Tibial artery (tissue), 4 donors: ENCODE results near the gene CKS1B.
A peak's percentile ranks its signal among the peaks of the same experiment; 100 is the strongest.

Source experiments
- DNase-seq, 2 donors: peaks; one replicate each; pipeline ENCODE4 v3.0.0-alpha.2; 2019
- H3K27ac ChIP-seq, 2 donors: fragments of 200-600 bp; sonication (generic) in 1 of 2; 1 replicate in 1 of 2; 2 replicates in 1 of 2; pipeline ENCODE4 v1.5.1; 2018 to 2019; ENCODE audit warnings: mild to moderate bottlenecking in 1 of 2
- H3K27me3 ChIP-seq, 2 donors: fragments of 200-600 bp; sonication (generic) in 1 of 2; one replicate each; pipeline versions ENCODE4 v1.5.1 to v1.6.0; 2016 to 2019
- H3K36me3 ChIP-seq, 3 donors: fragments of 200-600 bp; sonication (generic) in 2 of 3; one replicate each; pipeline ENCODE4 v1.5.1; 2016 to 2019; ENCODE audit warnings: mild to moderate bottlenecking in 2 of 3
- H3K4me1 ChIP-seq, 4 donors: fragments of 200-600 bp; sonication (generic) in 2 of 4; 1 replicate in 3 of 4; 2 replicates in 1 of 4; pipeline ENCODE4 v1.5.1; 2016 to 2019
- H3K4me3 ChIP-seq, 2 donors: fragments of 200-600 bp; sonication (generic) in 1 of 2; 1 replicate in 1 of 2; 2 replicates in 1 of 2; pipeline ENCODE4 v1.5.1; 2018 to 2019; ENCODE audit warnings: mild to moderate bottlenecking in 2 of 2
- H3K9me3 ChIP-seq, 3 donors: fragments of 200-600 bp; sonication (generic) in 1 of 3; one replicate each; pipeline ENCODE4 v1.5.1; 2016 to 2019
- CTCF ChIP-seq, 2 experiments: fragments of 200-600 bp in 1 of 2; fragments of 450-650 bp in 1 of 2; IDR thresholded peaks; one replicate each; pipeline ENCODE4 v1.5.1; 2017 to 2019; ENCODE audit warnings: antibody characterized with exemption in 2 of 2, mild to moderate bottlenecking in 1 of 2, moderate library complexity in 1 of 2
- intact Hi-C: fragments of 100-400 bp; cut with DNase I; formaldehyde crosslinking; loops from one replicate; pipeline ENCODE4 v1.15.0; 2023; ENCODE audit warnings: low total_unique reads

The CKS1B gene

GRCh38 chr1:155018617-155019348, 44.3 kb downstream of the CKS1B start:
- DNase-seq = peak in 1 of 2 donors; percentile 59
- peak overlapping the region in 1 of 2 donors; percentile 83 for H3K27ac ChIP-seq
- intact Hi-C loops = loop anchor here (5.0 kb wide), 1 partner anchor 56 kb away; the partner anchor contains the start of gene PYGO2
- no peaks in the 10 kb centered on the region for H3K9me3 ChIP-seq
- H3K4me3 ChIP-seq = no peak overlapping the region
- no peaks in the 10 kb centered on the region for H3K27me3 ChIP-seq
- TF ChIP-seq CTCF (IDR thresholded peaks at IDR 0.05) = no peak
- peaks cover 0 to 29% (median 24%) of the 10 kb centered on the region in 3 donors for H3K36me3 ChIP-seq
- H3K4me1 ChIP-seq = peaks cover 0 to 20% (median 18%) of the 10 kb centered on the region in 4 donors

- H3K9me3 ChIP-seq = no peaks in the 10 kb centered on the region
- peaks cover 0 to 20% (median 18%) of the 10 kb centered on the region in 4 donors for H3K4me1 ChIP-seq
- peaks cover 0 to 21% (median 20%) of the 10 kb centered on the region in 3 donors for H3K36me3 ChIP-seq
- no peak overlapping the region for H3K27ac ChIP-seq
- H3K4me3 ChIP-seq = no peak overlapping the region
- intact Hi-C loops = loop anchor here (5.0 kb wide), 1 partner anchor 57 kb away; the partner anchor contains the start of gene PYGO2
- peak in 1 of 2 donors; percentile 56 for DNase-seq
- no peak for TF ChIP-seq CTCF (IDR thresholded peaks at IDR 0.05)
- no peaks in the 10 kb centered on the region for H3K27me3 ChIP-seq
These were observed 45.1 kb downstream of the CKS1B start for GRCh38 chr1:155019377-155020245.

GRCh38 chr1:155022136-155022926, 47.9 kb downstream of the CKS1B start:
- Histone ChIP-seq H3K4me1 (peaks cover 0 to 13% (median 9%) of the 10 kb centered on the region in 4 donors), H3K36me3 (no peaks in the 10 kb centered on the region), H3K9me3 (no peaks in the 10 kb centered on the region), H3K27me3 (no peaks in the 10 kb centered on the region), H3K4me3 (no peak overlapping the region), H3K27ac (no peak overlapping the region)
- intact Hi-C loops = no loop called here
- no peak for TF ChIP-seq CTCF (IDR thresholded peaks at IDR 0.05)
- DNase-seq = no peak

GRCh38 chr1:155022927-155023236, 48.4 kb downstream of the CKS1B start:
- H3K4me1 ChIP-seq = peaks cover 0 to 7% (median 4%) of the 10 kb centered on the region in 4 donors
- H3K27me3 ChIP-seq = no peaks in the 10 kb centered on the region
- H3K9me3 ChIP-seq = no peaks in the 10 kb centered on the region
- intact Hi-C loops = no loop called here
- DNase-seq = no peak
- TF ChIP-seq CTCF (IDR thresholded peaks at IDR 0.05) = no peak
- no peak overlapping the region for H3K27ac ChIP-seq
- no peak overlapping the region for H3K4me3 ChIP-seq
- H3K36me3 ChIP-seq = no peaks in the 10 kb centered on the region

GRCh38 chr1:155023627-155024026, 49.1 kb downstream of the CKS1B start:
- no peaks in the 10 kb centered on the region for H3K4me1 ChIP-seq
- no peak for DNase-seq
- intact Hi-C loops = no loop called here
- no peak overlapping the region for H3K27ac ChIP-seq
- no peak for TF ChIP-seq CTCF (IDR thresholded peaks at IDR 0.05)
- no peaks in the 10 kb centered on the region for H3K9me3 ChIP-seq
- no peaks in the 10 kb centered on the region for H3K27me3 ChIP-seq
- no peaks in the 10 kb centered on the region for H3K36me3 ChIP-seq
- H3K4me3 ChIP-seq = no peak overlapping the region
